Measurements from ENCODE around the gene ERMAP.

The ERMAP gene, protein sequence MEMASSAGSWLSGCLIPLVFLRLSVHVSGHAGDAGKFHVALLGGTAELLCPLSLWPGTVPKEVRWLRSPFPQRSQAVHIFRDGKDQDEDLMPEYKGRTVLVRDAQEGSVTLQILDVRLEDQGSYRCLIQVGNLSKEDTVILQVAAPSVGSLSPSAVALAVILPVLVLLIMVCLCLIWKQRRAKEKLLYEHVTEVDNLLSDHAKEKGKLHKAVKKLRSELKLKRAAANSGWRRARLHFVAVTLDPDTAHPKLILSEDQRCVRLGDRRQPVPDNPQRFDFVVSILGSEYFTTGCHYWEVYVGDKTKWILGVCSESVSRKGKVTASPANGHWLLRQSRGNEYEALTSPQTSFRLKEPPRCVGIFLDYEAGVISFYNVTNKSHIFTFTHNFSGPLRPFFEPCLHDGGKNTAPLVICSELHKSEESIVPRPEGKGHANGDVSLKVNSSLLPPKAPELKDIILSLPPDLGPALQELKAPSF

DNA sequence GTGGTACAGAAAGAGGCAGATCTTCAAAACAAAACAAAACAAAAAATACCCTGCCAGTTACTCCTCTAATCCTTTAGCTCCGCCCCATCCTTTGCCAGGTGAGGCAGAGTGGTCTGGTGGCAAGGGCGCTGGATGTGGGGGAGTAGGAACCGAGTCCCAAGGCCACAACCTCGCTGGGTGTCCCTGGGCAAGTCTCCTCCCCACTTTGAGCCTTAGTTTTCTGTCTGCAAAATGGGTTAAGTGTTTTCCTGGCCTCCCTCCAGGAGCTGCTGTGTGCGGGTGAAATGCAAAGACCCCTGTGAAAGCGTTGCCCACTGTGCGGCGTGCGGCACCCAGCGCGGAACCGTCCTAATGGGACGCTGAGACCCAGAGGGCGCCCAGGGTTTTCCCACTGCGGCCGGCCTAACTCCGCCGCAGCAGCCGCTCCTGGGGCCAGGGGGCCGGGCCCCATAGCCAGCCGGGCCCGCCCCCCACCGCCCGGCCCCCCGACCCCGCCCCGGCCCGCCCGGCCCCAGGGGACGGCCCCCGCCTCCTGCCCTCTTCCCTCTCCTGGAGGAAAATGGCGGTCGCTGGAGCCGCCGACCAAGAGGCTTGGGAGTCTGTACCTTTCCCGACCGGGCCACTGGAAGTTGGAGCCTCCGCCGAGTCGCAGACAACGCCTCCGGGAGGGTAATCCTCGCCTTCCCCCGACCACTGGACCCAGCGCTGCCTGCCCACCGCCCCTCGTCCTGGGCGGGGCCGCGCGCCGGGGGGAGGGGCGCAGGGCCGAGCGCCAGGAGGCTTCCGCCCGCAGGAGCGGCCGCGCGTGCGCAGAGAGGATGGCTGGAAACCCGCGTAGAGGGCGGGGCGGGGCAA, at the start of gene ERMAP, which contains the start of gene SVBP:
ERMAP (plus strand) TSS at position 538 of the 855 bp plus-strand sequence. CDS start 13,327 bp downstream, outside the sequence.
SVBP (minus strand) TSS at position 813 of the 855 bp plus-strand sequence. CDS start 853 bp downstream, outside the sequence.
- H3K36me3 Mint-ChIP-seq = peaks cover 6 to 9% of the 10 kb centered on the region in 2 donors
- peak within 1 kb of the TSS; percentile 95 for H3K27ac Mint-ChIP-seq
- no peaks in the 10 kb centered on the region for H3K27me3 Mint-ChIP-seq
- H3K4me3 Mint-ChIP-seq = peak within 1 kb of the TSS; percentile 92 to 94
- peak; percentile 88 to 90 for ATAC-seq (replicated peaks)
- H3K4me1 Mint-ChIP-seq = peaks cover 9 to 22% of the 10 kb centered on the region in 2 donors
- peak; percentile 88 for DNase-seq
- no peaks in the 10 kb centered on the region for H3K9me3 Mint-ChIP-seq

DNA sequence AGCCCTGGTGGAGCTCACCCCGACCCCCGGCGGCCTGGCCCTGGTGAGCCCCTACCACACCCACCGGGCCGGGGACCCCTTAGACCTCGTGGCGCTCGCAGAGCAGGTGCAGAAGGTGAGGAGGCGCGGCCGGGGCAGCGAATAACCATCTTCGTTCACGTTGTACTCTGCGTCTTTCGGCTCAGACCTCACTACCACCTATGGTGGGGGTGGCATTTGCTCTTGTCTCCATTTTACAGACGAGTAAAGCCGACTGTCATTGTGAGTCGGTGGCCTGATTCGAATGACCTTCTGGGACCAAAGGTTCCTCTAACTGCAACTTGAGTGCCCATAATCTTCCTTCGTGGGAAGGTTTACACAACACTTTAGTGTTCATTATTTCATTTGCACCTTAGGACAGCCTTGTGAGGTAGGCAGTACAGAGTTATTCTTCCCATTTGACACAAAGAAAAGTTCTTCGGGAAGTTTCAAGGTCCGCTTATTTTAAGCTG, 49.4 kb upstream of the ERMAP start:
- Mint-ChIP-seq H3K4me3 (no peak overlapping the region), H3K27ac (peak overlapping the region; percentile 98), H3K4me1 (peaks cover 13 to 39% of the 10 kb centered on the region in 2 donors), H3K27me3 (no peaks in the 10 kb centered on the region), H3K9me3 (no peaks in the 10 kb centered on the region), H3K36me3 (peaks cover 15 to 18% of the 10 kb centered on the region in 2 donors)
- ATAC-seq (replicated peaks) (peak; percentile 26 to 35), DNase-seq (no peak)

DNA sequence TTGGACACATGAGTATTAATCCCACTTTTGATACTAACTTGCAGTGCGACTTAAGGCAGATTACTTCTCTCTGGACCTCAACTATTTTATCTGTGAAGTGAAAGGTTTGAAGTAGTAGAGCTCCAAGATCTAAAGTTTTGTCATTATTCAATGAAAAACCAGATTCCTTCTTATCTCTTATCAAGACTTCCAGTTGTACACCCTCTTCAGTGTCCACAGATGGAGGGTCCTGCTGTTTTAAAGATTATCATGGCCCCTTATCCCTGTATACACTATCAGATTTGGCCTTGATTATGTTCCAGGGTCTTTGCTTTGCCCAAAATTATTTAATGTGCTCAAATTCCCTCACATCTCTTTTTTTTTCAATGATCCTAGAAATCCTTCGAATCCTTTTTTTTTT, 48.8 kb upstream of the ERMAP start:
- DNase-seq = no peak
- no peak for ATAC-seq (replicated peaks)
- H3K36me3 Mint-ChIP-seq = peaks cover 18 to 21% of the 10 kb centered on the region in 2 donors
- no peak overlapping the region for H3K27ac Mint-ChIP-seq
- H3K27me3 Mint-ChIP-seq = no peaks in the 10 kb centered on the region
- H3K4me3 Mint-ChIP-seq = no peak overlapping the region
- no peaks in the 10 kb centered on the region for H3K9me3 Mint-ChIP-seq
- peaks cover 12 to 42% of the 10 kb centered on the region in 2 donors for H3K4me1 Mint-ChIP-seq

DNA sequence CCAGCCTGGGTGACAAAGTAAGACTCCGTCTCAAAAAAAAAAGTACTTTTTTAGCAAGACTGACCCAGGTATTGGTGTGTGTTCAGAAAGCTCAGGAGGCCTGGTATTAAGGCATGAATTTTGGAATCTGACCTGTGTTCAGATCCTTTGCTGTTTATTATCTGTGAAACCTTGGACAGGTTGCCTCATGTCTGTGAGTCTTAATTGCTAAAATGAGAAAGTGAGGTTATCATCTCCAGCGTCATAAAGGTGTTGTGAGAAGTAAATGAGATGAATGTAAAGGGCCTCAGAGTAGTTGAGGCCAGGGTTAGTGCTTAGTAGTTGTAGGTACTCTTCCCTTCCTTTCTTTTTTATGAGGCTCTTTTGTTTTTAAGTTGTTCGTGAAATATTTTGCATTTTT, 47.1 kb upstream of the ERMAP start:
- Mint-ChIP-seq H3K4me1 (peaks cover 13 to 37% of the 10 kb centered on the region in 2 donors), H3K27me3 (no peaks in the 10 kb centered on the region), H3K9me3 (no peaks in the 10 kb centered on the region), H3K27ac (no peak overlapping the region), H3K36me3 (peaks cover 22 to 26% of the 10 kb centered on the region in 2 donors), H3K4me3 (no peak overlapping the region)
- DNase-seq (no peak), ATAC-seq (replicated peaks) (no peak)

DNA sequence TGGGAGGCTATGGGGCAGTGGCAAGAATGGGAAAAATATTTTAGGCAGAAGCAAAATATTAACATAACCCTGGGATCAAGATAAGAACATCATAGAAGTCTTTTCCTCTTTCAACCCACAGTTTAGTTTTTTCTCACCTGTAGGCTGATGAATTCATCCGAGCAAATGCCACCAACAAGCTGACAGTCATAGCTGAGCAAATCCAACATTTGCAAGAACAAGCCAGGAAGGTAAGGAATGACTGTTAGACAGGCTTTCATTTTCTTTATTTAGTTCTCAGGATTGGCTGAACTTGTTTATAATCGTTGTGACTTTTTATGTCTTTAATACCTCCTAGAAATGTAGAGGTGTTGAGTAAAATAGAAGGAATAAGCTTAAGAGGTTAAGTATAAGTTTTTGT, 43.5 kb upstream of the ERMAP start:
- H3K4me3 Mint-ChIP-seq = no peak overlapping the region
- no peak for ATAC-seq (replicated peaks)
- H3K27ac Mint-ChIP-seq = no peak overlapping the region
- H3K36me3 Mint-ChIP-seq = peaks cover 51 to 56% of the 10 kb centered on the region in 2 donors
- no peaks in the 10 kb centered on the region for H3K27me3 Mint-ChIP-seq
- DNase-seq = no peak
- peaks cover 11 to 38% of the 10 kb centered on the region in 2 donors for H3K4me1 Mint-ChIP-seq
- no peaks in the 10 kb centered on the region for H3K9me3 Mint-ChIP-seq

DNA sequence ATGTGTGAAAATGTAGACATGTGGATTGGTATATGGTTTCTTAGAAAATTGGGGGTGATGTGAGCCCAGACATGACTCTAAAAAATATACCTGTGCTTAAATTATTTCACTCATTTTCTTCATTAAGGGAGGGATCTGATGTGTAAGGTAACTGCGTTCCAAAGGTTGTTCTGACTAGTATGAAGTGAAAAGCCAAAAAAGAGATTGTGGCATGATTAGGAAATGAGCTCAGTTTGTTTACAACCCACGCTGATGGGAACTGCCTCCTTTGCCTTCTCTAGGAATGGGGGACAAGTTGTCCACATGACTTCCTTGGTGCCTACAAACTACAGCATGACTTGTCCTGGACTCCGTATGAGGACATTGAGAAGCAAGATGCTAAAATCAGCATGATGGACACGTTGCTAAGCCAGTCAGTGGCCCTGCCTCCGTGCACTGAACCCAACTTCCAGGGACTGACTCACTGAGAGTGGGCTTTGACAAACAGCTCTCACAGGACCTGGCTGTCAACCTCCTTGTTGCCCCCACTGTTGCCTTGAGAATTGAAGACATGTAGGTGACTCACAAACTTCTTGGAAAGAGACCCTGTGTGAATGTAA, 41.9 kb upstream of the ERMAP start:
- Mint-ChIP-seq H3K9me3 (no peaks in the 10 kb centered on the region), H3K27me3 (no peaks in the 10 kb centered on the region), H3K36me3 (peaks cover 54 to 62% of the 10 kb centered on the region in 2 donors), H3K4me3 (no peak overlapping the region), H3K4me1 (peaks cover 12 to 44% of the 10 kb centered on the region in 2 donors), H3K27ac (no peak overlapping the region)
- ATAC-seq (replicated peaks) (no peak), DNase-seq (no peak)

DNA sequence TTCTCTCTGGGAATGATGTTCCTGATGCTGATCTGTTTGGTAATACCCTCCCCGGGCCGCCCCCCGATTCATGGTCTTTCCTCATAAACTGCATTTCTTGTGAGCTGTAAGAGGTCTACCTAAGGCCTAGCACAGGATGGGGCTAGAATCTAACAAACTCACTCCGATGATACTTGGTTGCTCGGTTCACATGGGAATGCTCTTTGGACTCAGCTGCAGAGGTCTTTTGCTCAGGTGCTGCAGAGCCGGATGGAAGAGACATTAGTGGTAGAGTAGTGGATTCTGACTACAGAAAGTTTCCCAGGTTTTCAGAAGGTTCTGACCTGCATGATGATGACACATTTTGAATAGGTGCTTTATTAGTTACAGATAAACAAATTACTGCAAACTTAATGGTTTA, 40.4 kb upstream of the ERMAP start:
- Mint-ChIP-seq H3K4me3 (no peak overlapping the region), H3K9me3 (no peaks in the 10 kb centered on the region), H3K27ac (no peak overlapping the region), H3K36me3 (peaks cover 57 to 65% of the 10 kb centered on the region in 2 donors), H3K4me1 (peaks cover 14 to 42% of the 10 kb centered on the region in 2 donors), H3K27me3 (no peaks in the 10 kb centered on the region)
- ATAC-seq (replicated peaks) (no peak), DNase-seq (no peak)

DNA sequence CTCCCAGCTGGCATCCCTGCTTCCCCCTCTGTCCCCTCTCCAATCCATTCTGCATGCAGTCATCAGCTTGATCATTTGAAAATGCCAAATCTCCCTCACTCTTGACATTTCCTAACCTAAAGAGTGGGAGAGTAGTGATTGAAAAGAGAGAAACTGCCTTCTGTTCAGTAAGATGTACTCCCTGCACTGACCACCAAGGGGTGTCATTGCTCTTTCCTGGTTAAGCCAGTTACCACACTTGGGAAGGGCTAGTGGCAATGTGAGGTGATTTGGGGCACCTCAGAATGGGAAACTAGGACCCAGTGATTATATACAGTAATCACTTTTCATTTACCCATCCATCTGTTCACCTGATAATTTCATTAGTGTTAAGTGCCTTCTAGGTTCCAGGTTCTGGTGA, 39.1 kb upstream of the ERMAP start:
- DNase-seq (no peak), ATAC-seq (replicated peaks) (peak in 1 of 2 donors; percentile 38)
- H3K9me3 Mint-ChIP-seq = no peaks in the 10 kb centered on the region
- H3K36me3 Mint-ChIP-seq = peaks cover 57 to 68% of the 10 kb centered on the region in 2 donors
- H3K27ac Mint-ChIP-seq = no peak overlapping the region
- H3K27me3 Mint-ChIP-seq = no peaks in the 10 kb centered on the region
- H3K4me1 Mint-ChIP-seq = peaks cover 12 to 35% of the 10 kb centered on the region in 2 donors
- no peak overlapping the region for H3K4me3 Mint-ChIP-seq

DNA sequence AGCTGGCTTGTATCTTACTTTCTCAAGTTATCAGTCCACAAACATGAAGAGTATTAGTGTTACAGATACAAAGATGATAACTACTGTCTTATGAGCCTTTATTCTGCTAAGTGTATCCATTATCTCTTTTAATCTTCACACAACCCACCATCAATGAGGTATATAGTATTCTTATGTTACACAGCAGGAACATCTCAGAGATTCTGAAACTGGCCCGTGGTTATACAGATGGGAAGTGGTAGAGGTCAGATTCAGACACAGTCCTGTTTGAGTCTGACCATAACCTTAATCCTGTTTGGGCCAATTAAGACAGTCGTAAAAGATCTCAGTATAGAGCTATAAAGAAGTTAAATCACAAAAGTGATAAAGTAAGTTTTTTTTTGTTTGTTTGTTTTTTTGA, 37.2 kb upstream of the ERMAP start:
- Mint-ChIP-seq H3K4me3 (no peak overlapping the region), H3K27me3 (no peaks in the 10 kb centered on the region), H3K9me3 (no peaks in the 10 kb centered on the region), H3K27ac (no peak overlapping the region), H3K36me3 (peaks cover 52 to 75% of the 10 kb centered on the region in 2 donors), H3K4me1 (peaks cover 15 to 37% of the 10 kb centered on the region in 2 donors)
- DNase-seq (no peak), ATAC-seq (replicated peaks) (peak; percentile 79 to 82)

DNA sequence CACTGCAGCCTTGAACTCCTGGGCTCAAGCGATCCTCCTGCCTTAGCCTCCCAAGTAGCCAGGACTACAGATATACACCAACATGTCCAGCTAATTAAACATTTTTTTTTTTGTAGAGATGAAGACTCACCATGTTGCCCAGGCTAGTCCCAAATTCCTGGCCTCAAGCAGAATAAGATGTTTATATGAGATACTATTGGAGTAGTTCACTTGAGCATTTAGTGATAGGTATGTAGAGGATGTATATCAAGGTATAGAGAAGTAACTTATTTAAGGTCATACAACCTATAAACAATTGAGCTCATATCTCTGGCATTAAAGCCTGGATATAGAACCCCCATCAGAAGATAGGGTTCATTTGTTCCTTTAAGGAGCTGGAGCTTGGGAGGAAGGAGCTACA, 36.7 kb upstream of the ERMAP start:
- Mint-ChIP-seq H3K9me3 (no peaks in the 10 kb centered on the region), H3K4me1 (peaks cover 18 to 42% of the 10 kb centered on the region in 2 donors), H3K4me3 (no peak overlapping the region), H3K36me3 (peaks cover 48 to 73% of the 10 kb centered on the region in 2 donors), H3K27me3 (peaks cover 0 to 2% of the 10 kb centered on the region in 2 donors), H3K27ac (no peak overlapping the region)
- ATAC-seq (replicated peaks) = no peak
- no peak for DNase-seq

DNA sequence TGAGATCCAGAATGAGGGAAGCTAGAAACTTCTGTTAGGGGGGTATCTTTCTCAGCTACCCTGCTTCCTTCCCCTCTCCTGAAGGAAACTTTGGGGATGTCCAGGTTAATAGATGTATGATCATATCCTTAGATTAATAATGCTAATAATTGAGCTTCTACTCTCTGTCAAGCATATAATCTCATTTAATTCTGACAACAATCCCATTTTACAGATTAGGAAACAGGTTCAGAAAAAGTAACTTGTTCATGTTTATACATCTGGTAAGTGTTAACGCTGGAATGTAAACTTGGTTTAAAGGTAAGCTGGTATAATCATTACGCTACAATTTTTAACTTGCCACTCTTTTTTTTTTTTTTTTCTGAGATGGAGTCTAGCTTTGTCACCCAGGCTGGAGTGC, 33.8 kb upstream of the ERMAP start:
- H3K4me3 Mint-ChIP-seq = no peak overlapping the region
- peaks cover 11 to 14% of the 10 kb centered on the region in 2 donors for H3K27me3 Mint-ChIP-seq
- peaks cover 33 to 57% of the 10 kb centered on the region in 2 donors for H3K36me3 Mint-ChIP-seq
- H3K27ac Mint-ChIP-seq = no peak overlapping the region
- H3K4me1 Mint-ChIP-seq = peaks cover 26 to 50% of the 10 kb centered on the region in 2 donors
- no peaks in the 10 kb centered on the region for H3K9me3 Mint-ChIP-seq
- DNase-seq (no peak), ATAC-seq (replicated peaks) (no peak)

DNA sequence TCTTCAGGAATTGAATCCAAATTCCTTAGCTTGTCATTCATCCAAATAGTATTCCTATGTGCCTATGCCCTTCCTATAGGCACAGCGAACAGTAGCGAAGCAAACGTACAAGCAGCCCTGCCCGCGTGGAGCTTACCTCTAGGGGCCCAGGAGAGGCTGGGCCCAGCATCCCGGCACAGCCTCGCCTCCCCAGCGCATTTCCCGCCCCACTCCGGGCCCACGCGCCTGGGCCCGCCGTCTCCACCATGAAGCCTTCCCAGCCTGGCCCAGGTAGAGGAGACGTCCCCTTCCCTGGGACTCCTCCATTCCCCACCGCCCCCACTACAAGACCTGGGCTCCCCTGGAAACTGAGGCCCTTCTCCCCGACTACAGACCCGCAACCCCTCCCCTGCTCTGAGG, 32.4 kb upstream of the ERMAP start:
- Mint-ChIP-seq H3K27ac (no peak overlapping the region), H3K36me3 (peaks cover 22 to 49% of the 10 kb centered on the region in 2 donors), H3K9me3 (no peaks in the 10 kb centered on the region), H3K4me3 (peak overlapping the region in 1 of 2 donors; percentile 25), H3K4me1 (peaks cover 25 to 36% of the 10 kb centered on the region in 2 donors), H3K27me3 (peaks cover 11 to 14% of the 10 kb centered on the region in 2 donors)
- DNase-seq = no peak
- ATAC-seq (replicated peaks) = no peak

DNA sequence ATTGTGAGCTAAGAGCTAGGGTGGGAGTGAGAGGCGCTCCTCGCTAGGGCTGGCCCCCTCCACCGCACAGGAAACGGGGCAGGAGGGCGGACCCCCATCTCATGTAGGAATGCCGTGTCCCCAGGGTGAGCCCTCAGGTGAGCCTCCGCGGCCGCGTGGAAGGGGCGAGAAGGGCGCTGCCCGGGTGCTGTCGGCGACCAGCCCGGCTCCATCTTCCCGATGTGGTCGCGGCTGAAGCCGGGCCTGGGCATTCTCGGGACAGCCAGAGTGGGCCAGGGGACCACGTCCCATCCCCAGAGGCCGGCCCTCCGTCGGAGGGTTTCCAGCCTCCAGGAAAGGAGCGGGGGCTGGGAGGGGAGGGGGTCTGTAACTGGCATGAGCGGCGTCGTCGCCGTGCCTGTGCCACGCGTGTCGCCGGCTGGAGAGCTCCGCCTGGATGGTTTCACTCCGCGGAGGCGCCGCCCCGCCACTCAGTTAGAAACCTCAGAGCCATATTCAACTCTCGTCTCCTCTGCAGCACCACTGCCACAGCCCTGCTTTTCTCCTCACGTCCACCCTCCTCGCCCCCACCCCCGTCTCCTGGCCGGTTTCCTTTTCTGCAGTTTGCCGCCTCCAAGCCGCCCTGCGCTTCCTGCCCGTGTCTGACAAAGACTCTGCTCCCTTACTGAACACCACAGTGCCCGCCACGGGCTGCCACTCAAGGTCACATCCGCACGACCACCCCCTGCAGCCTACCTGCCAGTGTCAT, 31.8 kb upstream of the ERMAP start, which contains the start of gene TMEM269:
TMEM269 (plus strand) TSS at position 46 of the 748 bp plus-strand sequence. CDS start 4,903 bp downstream, outside the sequence.
- Mint-ChIP-seq H3K4me3 (peak within 1 kb of the TSS; percentile 73 to 79), H3K9me3 (no peaks in the 10 kb centered on the region), H3K27ac (peak within 1 kb of the TSS; percentile 51), H3K36me3 (peaks cover 19 to 43% of the 10 kb centered on the region in 2 donors), H3K4me1 (peaks cover 23 to 30% of the 10 kb centered on the region in 2 donors), H3K27me3 (peaks cover 11 to 14% of the 10 kb centered on the region in 2 donors)
- DNase-seq (no peak), ATAC-seq (replicated peaks) (peak; percentile 73 to 82)

All from stimulated activated naive B cell treated with anti-CD40 and anti-IgM and Interleukin-4, amounts not matched to agents 10 μg/mL and 1 μg/mL and 100 μg/mL, for 72 hours (primary cell).